Stimulated activated CD4-positive, alpha-beta T cell treated with anti-CD3 and anti-CD28 coated beads, TNF-alpha, amount 100 ng/mL, for 4 hours (primary cell): ENCODE results near the gene GMNN.
"Not testable (repeated sequence)": the region's sequence is repeated elsewhere in the genome, so short reads cannot be mapped to it uniquely, and the experiment has no call there.

ENCODE experiments used
- DNase-seq, 3 experiments: peaks; one replicate each; pipeline ENCODE4 v3.0.0-alpha.2; 2020; ENCODE audit warnings: low read depth in 3 of 3

Gene GMNN

GRCh38 chr6:24761851-24762250 is 12.9 kb upstream of the GMNN start:
- no peak for DNase-seq

- DNase-seq: no peak
These were observed 11.2 kb upstream of the GMNN start for GRCh38 chr6:24763578-24763977.

GRCh38 chr6:24764833-24765828 is 9.6 kb upstream of the GMNN start:
- DNase-seq: not testable (repeated sequence)

GRCh38 chr6:24765968-24766367 is 8.8 kb upstream of the GMNN start:
- DNase-seq: not testable (repeated sequence)

GRCh38 chr6:24766680-24767462 is 7.9 kb upstream of the GMNN start:
- no peak for DNase-seq

GRCh38 chr6:24768361-24768760 is 6.4 kb upstream of the GMNN start:
- no peak for DNase-seq

DNA sequence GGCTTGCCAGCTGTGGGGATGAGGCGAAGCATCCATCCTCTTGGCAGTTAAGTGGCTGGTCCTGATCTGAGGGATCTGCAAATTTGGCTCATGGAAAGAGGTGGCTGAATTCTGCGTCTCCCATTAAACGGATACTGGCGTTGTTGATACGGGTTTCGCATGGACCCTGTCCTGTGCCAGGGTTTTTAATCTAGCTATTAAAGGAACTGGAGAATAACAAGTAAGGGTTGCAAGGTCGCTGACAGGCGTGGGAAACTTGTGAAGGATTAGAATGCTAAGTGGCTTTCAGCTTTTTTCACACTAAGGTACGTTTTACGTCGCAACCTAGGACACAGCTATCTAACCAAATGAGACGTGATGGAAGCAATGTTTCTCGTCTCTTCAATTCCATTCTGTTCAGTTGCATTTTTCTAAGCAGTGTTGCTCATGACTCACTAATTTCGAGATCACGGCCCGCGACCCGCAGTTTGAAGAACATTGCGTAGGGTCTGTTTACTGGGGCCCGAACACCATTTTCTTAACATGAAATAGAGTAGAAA is 852 bp downstream of the GMNN start:
- no peak for DNase-seq

DNA sequence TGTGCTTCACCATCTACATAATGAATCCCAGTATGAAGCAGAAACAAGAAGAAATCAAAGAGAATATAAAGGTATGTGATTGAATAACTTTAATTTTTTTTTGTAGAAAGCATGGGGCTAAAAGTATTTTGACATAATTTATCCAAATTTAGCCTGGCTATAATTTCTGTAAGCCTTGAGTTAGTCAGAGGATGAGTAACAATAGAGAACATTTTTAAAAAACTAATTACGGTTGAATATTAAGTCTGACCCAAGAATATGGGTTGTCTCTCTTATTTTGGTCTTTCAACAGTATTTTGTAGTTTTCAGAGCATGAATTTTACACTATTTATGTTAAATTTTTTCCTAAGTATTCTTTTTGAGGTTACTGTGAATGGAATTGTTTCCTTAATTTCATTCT is 2.5 kb downstream of the GMNN start:
- no peak for DNase-seq

- DNase-seq: no peak
These were observed 3.4 kb downstream of the GMNN start for GRCh38 chr6:24778121-24778520.

- no peak for DNase-seq
These were observed 4.1 kb downstream of the GMNN start for GRCh38 chr6:24778878-24779277.

- DNase-seq: no peak
These were observed 4.8 kb downstream of the GMNN start for GRCh38 chr6:24779416-24780016.

DNA sequence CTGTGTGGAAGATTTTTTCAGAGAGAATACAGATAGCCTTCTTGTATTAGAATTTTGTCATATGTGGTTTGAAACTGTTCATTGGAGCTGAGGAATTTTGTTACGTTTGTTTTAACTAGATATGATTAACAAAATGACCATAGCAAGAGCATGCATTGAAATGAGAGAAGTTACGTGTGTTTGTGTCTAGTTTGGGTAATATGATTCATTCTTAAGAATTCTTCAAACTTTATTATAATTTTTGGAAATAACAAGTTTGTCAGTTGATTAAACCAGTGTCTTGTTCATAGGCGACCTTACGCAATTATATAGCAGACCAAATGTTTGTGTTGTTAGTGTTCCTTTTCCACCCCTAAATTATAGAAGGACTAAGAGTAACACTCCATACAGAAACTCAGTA is 5.5 kb downstream of the GMNN start:
- DNase-seq: no peak

GRCh38 chr6:24788031-24788665 is 13.4 kb downstream of the GMNN start:
- DNase-seq: no peak

- DNase-seq: no peak
These were observed 20.4 kb downstream of the GMNN start for GRCh38 chr6:24795106-24795505.

- DNase-seq: no peak
These were observed 22.0 kb downstream of the GMNN start for GRCh38 chr6:24796616-24797290.

DNA sequence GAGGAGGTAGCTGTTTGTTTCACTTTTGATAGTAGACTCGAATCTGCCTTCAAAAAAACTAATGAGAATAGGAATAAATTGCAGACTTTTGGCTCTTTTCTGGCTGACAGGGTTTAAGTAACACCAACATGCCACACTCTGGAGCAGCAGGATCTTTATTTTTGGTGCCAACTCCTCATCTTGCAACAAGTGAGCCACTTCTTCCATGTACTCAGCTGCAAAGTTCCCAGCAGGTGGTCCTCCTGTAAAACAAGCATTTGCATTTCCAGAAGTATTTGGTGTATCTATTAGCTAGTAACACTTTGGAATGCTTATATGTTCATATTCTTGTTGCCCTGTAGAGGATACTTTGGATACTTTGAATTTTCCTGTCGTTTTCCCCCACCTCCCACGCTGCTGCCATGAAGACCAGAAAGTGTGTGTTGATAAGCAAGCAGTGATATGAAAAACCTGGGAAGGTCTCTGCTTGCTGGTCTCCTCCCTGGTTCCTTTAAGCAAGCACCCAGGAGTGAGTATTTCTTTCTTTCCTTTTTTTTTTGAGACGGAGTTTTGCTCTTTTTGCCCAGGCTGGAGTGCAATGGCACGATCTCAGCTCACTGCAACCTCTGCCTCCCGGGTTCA is 23.0 kb downstream of the GMNN start:
- no peak for DNase-seq

DNA sequence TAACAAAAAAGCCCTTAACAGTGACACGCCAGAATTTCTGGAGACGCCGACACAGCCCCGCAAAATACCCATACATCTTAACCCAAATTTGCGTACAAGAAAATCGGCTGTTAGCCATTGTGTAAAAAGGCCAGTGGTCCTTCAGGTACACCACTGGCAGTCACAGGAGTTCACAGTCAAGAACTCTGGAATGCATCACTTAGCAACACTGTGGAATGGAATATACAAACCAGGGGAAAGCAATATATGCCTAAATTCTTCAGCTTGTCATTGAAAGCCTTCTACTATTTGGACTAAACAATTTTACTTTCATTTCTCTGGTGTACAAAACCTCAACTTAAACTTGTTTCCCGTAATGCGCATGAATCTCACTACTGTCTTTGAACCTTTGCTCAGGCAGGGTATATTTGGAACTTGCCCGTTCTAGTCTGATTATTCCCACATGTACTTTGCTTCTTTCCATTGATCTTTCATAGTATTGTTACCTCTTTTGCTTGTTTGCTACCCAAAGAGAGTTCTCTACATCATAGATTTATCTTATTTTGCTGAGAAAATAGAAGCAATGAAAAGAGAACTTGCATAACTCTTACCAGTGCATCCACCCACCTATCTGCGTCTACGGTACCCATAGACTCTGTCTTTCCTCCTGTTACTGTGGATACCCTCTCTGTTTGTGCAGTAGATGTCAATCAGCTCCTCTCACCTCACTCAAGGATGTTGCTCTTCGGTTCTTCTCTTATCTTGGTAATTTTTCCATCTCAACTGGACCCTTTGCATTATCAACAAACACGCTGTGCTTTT is 24.2 kb downstream of the GMNN start, which contains the start of gene ARMH2:
Gene ARMH2, minus strand, starts transcription at position 178 of the 801 bp plus-strand sequence. Its CDS starts 60 bp downstream, at position 118.
- DNase-seq: no peak

DNA sequence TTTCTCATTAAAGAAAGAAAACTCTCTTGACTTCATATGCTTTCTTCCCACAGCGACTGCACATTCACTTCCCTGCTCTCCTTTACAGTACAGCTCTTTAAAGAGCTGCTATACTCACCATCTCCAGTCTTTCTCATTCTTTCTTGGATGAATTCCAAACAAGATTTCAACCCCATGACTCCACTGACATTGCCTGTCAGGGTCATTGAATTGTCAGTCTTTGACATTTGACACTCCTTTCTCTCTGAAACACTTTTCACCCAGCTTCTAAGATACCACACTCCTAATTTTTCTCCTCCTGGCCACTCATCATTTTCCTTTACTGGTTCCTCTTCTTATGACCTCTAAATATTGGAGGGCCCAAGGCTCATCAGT is 24.8 kb downstream of the GMNN start:
- DNase-seq: no peak

- DNase-seq: no peak
These were observed 27.7 kb downstream of the GMNN start for GRCh38 chr6:24802271-24803059.
